Ovary (tissue), 3 donors: Measurements from ENCODE around the gene PLPP1.

Source experiments
- POLR2A ChIP-seq: fragments of 450-650 bp; IDR thresholded peaks from one replicate; pipeline ENCODE4 v1.6.1; 2017; ENCODE audit warnings: antibody characterized with exemption, mild to moderate bottlenecking, moderate library complexity
- TF ChIP-seq, protein P1 (sequence below), 3 donors: fragments of 450-650 bp in 2 of 3; fragments of 200-600 bp in 1 of 3; IDR thresholded peaks; one replicate each; pipeline versions ENCODE4 v1.5.1 to v1.8.0; 2016 to 2022; ENCODE audit warnings: antibody characterized with exemption in 3 of 3, mild to moderate bottlenecking in 1 of 3
- donor health status: DM: no; HTN: no; CAD: no.

DNA sequence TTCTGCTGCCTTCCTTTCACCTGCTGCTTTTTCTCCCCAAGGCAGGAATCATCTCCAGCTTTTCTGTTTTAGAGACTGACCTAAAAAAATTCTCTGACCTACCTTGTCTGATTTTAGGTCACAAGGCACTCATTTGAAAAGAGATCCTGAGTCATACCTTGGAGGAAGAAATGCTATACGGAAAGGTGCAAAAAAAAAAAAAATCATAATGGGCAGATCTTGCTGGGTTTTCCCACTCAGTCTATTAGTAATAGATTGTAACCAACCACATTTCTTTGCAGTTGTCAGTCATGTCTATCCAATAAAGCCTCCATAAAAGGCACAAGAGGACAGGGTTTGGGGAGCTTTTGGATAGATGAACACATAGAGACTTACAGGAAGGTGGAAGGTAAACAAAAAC, 157.0 kb downstream of the PLPP1 start:
- TF ChIP-seq, protein P1, sequence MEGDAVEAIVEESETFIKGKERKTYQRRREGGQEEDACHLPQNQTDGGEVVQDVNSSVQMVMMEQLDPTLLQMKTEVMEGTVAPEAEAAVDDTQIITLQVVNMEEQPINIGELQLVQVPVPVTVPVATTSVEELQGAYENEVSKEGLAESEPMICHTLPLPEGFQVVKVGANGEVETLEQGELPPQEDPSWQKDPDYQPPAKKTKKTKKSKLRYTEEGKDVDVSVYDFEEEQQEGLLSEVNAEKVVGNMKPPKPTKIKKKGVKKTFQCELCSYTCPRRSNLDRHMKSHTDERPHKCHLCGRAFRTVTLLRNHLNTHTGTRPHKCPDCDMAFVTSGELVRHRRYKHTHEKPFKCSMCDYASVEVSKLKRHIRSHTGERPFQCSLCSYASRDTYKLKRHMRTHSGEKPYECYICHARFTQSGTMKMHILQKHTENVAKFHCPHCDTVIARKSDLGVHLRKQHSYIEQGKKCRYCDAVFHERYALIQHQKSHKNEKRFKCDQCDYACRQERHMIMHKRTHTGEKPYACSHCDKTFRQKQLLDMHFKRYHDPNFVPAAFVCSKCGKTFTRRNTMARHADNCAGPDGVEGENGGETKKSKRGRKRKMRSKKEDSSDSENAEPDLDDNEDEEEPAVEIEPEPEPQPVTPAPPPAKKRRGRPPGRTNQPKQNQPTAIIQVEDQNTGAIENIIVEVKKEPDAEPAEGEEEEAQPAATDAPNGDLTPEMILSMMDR (IDR thresholded peaks at IDR 0.05), result no peak
- no peak for TF ChIP-seq POLR2A
